Measurements from ENCODE around the gene SPTLC1. TPM values are rescaled to one million over a fixed set of nuclear protein-coding genes. Genes with fewer than 3 reads are reported as not detected.
"Not testable (repeated sequence)": the region's sequence is repeated elsewhere in the genome, so short reads cannot be mapped to it uniquely, and the experiment has no call there.

SPTLC1 gene
- total RNA-seq, 1 donor from 2014 or later, result 40.8 TPM

DNA sequence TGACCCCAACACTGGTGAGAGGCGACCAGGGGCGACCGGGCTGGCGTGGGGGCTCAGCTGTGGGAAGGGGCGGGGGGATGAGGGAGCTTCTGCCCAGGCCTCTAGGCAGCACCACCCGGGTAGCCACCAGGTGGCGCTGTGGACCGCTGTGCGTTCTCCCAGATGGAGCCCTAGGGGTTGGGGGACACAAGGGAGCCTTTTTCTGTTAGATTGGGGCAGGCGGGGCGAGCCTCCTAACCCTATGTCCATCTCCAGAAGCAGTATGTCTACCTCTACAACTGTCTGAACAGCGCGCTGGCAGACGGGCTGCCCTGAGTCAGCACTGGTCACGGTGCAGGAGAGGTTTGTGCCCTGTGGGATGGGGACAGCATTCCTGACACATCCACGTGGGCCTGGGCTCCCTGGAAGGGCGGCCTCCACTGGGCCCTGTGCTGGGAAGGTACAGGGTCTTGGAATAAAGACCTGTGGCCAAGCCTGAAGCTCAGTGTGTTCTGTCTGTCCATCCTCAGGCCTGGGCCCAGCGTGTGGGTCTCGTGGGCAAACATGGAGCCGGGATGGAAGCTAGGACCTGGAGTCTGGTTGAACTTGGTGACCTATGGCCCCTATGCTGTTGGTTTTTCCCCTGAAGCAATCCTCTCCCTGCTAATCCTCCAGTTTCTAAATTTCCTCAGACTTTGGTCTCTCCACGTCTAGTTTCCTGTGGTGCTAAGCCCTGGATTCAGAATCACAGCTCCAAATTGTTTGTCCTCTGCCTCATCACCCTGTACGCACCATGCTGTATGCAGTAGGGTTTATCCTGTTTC, 23.1 kb upstream of the SPTLC1 start:
- ATAC-seq (ENCODE audit: low read depth) (peak; percentile 66), DNase-seq (peak; percentile 73)
- H3K27ac Mint-ChIP-seq, result no peak overlapping the region
- TF ChIP-seq, protein P1, sequence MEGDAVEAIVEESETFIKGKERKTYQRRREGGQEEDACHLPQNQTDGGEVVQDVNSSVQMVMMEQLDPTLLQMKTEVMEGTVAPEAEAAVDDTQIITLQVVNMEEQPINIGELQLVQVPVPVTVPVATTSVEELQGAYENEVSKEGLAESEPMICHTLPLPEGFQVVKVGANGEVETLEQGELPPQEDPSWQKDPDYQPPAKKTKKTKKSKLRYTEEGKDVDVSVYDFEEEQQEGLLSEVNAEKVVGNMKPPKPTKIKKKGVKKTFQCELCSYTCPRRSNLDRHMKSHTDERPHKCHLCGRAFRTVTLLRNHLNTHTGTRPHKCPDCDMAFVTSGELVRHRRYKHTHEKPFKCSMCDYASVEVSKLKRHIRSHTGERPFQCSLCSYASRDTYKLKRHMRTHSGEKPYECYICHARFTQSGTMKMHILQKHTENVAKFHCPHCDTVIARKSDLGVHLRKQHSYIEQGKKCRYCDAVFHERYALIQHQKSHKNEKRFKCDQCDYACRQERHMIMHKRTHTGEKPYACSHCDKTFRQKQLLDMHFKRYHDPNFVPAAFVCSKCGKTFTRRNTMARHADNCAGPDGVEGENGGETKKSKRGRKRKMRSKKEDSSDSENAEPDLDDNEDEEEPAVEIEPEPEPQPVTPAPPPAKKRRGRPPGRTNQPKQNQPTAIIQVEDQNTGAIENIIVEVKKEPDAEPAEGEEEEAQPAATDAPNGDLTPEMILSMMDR (IDR thresholded peaks at IDR 0.05), result no peak
- peaks cover 49% of the 10 kb centered on the region for H3K27me3 Mint-ChIP-seq
- H3K9me3 Mint-ChIP-seq, result no peaks in the 10 kb centered on the region
- no peak overlapping the region for H3K4me3 Mint-ChIP-seq
- peaks cover 17% of the 10 kb centered on the region for H3K4me1 Mint-ChIP-seq
- CTCF ChIA-PET, result interaction anchor here (0.6 to 4.4 kb wide), 8 partner anchors 9 to 651 kb away, joined by 3 to 20 read pairs (median 6); partner anchors contain the start of gene SPTLC1
- POLR2A ChIA-PET, result no interaction called here
- H3K36me3 Mint-ChIP-seq (ENCODE audit: low read depth), result no peaks in the 10 kb centered on the region
- intact Hi-C loops (cut with micrococcal nuclease), result no loop called here

DNA sequence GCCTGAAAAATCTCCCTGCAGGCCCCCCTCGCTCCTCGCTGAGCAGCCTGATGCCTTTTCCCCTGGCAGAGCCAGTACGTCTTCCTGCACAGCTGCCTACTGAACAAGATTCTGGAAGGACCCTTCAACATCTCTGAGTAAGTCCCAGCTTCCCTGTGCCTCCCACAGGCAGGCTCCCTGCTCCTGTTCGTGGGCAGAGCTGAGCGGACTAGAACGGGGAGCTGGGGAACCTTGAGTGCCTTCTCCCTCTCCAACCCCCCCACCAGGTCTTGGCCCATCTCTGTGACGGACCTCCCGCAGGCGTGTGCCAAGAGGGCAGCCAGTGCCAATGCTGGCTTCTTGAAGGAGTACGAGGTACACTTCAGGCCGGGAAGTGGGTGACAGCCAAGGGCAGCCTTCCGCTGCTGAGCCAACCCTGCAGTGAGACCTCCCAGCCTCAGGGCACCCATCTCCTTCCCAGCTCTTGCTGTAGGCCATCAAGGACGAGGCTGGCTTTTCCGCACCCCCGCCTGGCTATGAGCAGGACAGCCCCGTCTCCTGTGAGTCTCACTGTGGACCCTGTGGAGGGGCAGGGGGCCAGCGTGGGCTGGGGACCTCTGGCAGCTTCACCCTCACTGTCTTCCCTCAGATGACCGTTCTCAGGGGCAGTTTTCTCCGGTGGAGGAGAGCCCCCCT, 21.1 kb upstream of the SPTLC1 start:
- POLR2A ChIA-PET, result no interaction called here
- no peak overlapping the region for H3K27ac Mint-ChIP-seq
- intact Hi-C loops (cut with micrococcal nuclease), result no loop called here
- ATAC-seq (ENCODE audit: low read depth), result no peak
- H3K4me3 Mint-ChIP-seq, result no peak overlapping the region
- no peak for DNase-seq
- peaks cover 45% of the 10 kb centered on the region for H3K27me3 Mint-ChIP-seq
- no peaks in the 10 kb centered on the region for H3K36me3 Mint-ChIP-seq (ENCODE audit: low read depth)
- peaks cover 3% of the 10 kb centered on the region for H3K9me3 Mint-ChIP-seq
- CTCF ChIA-PET, result no interaction called here
- TF ChIP-seq, protein P1 (IDR thresholded peaks at IDR 0.05), result no peak
- H3K4me1 Mint-ChIP-seq, result peaks cover 18% of the 10 kb centered on the region

DNA sequence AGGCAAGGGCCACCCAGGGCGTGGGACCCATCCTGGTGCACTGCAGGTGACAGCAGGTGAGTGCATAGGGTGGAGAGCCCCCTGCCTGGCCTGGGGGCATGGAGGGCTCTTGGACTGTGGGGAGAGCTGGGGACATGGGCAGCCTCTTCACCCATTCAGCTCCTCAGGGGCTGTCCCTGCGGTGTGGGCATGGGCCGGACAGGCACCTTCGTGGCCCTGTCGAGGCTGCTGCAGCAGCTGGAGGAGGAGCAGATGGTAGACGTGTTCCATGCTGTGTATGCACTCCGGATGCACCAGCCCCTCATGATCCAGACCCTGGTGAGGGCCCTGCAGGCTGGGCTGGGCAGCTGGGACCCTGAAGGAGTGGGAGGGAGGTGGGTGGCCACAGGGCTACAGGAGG, 20.4 kb upstream of the SPTLC1 start:
- H3K9me3 Mint-ChIP-seq, result peaks cover 8% of the 10 kb centered on the region
- H3K36me3 Mint-ChIP-seq (ENCODE audit: low read depth), result no peaks in the 10 kb centered on the region
- no peak overlapping the region for H3K4me3 Mint-ChIP-seq
- peaks cover 45% of the 10 kb centered on the region for H3K27me3 Mint-ChIP-seq
- ChIA-PET CTCF (no interaction called here), POLR2A (no interaction called here)
- TF ChIP-seq, protein P1 (IDR thresholded peaks at IDR 0.05), result no peak
- H3K27ac Mint-ChIP-seq, result no peak overlapping the region
- intact Hi-C loops (cut with micrococcal nuclease), result no loop called here
- no peak for DNase-seq
- no peak for ATAC-seq (ENCODE audit: low read depth)
- peaks cover 12% of the 10 kb centered on the region for H3K4me1 Mint-ChIP-seq

DNA sequence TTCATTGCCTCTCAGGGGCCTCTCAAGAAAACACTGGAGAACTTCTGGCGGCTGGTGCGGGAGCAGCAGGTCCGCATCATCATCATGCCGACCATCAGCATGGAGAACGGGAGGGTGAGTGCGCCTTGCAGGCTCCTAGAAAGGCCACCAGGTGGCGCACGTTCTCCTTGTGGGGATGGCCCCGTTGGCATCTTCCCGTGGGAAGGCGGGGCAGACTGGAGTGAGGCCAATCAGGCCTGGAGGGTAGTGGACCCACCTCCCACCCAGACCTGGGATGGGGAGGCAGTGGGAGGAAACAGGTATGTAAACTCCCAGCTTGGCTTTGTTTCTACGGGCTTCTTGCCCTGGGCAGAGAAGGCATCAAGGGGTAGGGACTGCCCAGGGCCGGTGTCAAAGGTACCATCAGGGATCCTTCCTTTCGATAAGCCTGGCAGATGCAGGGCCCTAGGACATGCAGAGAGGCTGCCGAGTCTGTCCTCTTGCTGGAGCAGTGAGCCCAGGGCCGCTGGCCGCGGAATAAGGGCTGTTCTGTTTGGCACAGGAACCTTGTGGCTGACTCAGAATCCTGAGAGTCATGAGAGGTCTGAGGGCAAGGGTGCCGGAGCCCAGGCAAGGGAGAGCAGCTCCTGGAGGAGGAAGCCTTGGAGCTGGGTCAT, 18.9 kb upstream of the SPTLC1 start:
- H3K36me3 Mint-ChIP-seq (ENCODE audit: low read depth), result no peaks in the 10 kb centered on the region
- no peak overlapping the region for H3K27ac Mint-ChIP-seq
- CTCF ChIA-PET, result interaction anchor here (1.0 kb wide), 1 partner anchor 91 kb away, joined by 3 read pairs; no protein-coding TSS in a partner anchor
- ATAC-seq (ENCODE audit: low read depth) (peak; percentile 80), DNase-seq (peak; percentile 54)
- intact Hi-C loops (cut with micrococcal nuclease), result loop anchor here (1.0 kb wide), 1 partner anchor 500 kb away; no protein-coding TSS in a partner anchor
- POLR2A ChIA-PET, result no interaction called here
- H3K9me3 Mint-ChIP-seq, result peaks cover 8% of the 10 kb centered on the region
- H3K4me3 Mint-ChIP-seq, result no peak overlapping the region
- peaks cover 50% of the 10 kb centered on the region for H3K27me3 Mint-ChIP-seq
- peaks cover 8% of the 10 kb centered on the region for H3K4me1 Mint-ChIP-seq
- TF ChIP-seq, protein P1 (IDR thresholded peaks at IDR 0.05), result peak; percentile 31

DNA sequence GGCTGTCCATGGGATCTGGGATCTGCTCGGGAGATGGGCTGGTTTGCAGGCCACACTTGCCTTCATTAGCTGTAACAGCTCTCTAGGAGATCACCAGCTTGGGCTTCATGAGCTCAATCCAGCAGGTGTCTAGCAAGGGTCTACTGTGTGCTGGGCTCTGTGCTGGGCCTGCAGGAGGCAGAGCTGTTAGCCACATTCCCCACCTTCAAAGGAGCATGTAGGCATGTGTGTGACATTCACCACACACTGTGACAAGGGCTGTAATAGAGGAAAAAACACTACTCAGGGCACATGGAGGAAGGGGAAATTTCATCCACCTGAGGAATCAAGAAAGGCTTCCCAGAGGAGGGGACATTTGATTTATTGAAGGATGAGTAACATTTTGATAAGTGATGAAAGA, 17.7 kb upstream of the SPTLC1 start:
- CTCF ChIA-PET; intact Hi-C loops (cut with micrococcal nuclease); DNase-seq; H3K27ac Mint-ChIP-seq; H3K4me1 Mint-ChIP-seq; H3K4me3 Mint-ChIP-seq; H3K9me3 Mint-ChIP-seq; ATAC-seq (ENCODE audit: low read depth); POLR2A ChIA-PET; H3K36me3 Mint-ChIP-seq (ENCODE audit: low read depth): not testable (repeated sequence)
- peaks cover 51% of the 10 kb centered on the region for H3K27me3 Mint-ChIP-seq
